ENCODE data around the gene TPST2. TPM values are rescaled to one million over a fixed set of nuclear protein-coding genes. Genes with fewer than 3 reads are reported as not detected.

The TPST2 gene
- total and polyA plus RNA-seq, 2 of the 4 experiments (the other 2 are of a cell fraction), result 42.5 to 63.6 TPM

DNA sequence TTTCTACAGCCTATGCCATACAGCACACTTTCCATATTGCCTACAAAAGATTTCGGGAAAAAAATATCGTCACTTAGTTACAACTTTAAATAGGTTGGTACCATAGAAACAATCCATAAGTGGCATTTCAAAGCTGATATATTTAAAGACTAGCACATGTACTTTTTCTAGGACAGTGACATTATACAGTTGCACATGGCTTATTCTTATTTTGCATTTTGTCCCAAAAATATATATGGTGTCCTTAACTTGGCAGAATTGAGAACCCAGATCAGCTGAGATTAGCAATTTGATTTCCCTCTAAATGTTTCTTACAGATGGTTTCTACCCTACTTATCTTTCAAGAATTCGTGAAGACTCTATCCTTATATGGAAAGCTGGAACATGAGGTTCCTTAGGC, 74.0 kb downstream of the TPST2 start:
- WGBS, 2 experiments (ENCODE audit: extremely low coverage in 2 of 2, insufficient read length in 1 of 2), result no CpG with 5 or more reads among the region's 3 CpGs
- ChIA-PET CTCF (no interaction called here), POLR2A (ENCODE audit: unreplicated experiment) (no interaction called here)

More for the DNA sequence above, 74.0 kb downstream of the TPST2 start:
- H4K20me1 ChIP-seq (ENCODE audit: insufficient read depth, low read length), result no peaks in the 10 kb centered on the region
- peaks cover 26 to 29% of the 10 kb centered on the region in 2 experiments for H3K79me1 ChIP-seq (ENCODE audit: low read depth in 1 of 2, low read length in 2 of 2)
- no peak for DNase-seq
- peaks cover 2% of the 10 kb centered on the region for H3K4me1 ChIP-seq (ENCODE audit: control insufficient read depth, insufficient read depth, low read length)
- no peak overlapping the region for H3K4ac ChIP-seq (ENCODE audit: low read depth, low read length)
- no peak overlapping the region for H2AK5ac ChIP-seq (ENCODE audit: low read depth, low read length)
- H3K9me3 ChIP-seq (ENCODE audit: control insufficient read depth, insufficient read depth, low read length), result no peaks in the 10 kb centered on the region
- no peaks in the 10 kb centered on the region for H3K27me3 ChIP-seq (ENCODE audit: control insufficient read depth, insufficient read depth, low read length)
- H4K8ac ChIP-seq (ENCODE audit: low read depth in 2 of 2, low read length in 2 of 2), result no peak overlapping the region
- in situ Hi-C loops (cut with MboI; ENCODE audit: low sequenced_read_pairs), result no loop called here
- H4K5ac ChIP-seq (ENCODE audit: low read depth, low read length), result no peak overlapping the region
- H4K91ac ChIP-seq (ENCODE audit: insufficient read depth, low read depth, low read length), result no peak overlapping the region
- dilution Hi-C loops (cut with HindIII; ENCODE audit: low sequenced_read_pairs, unreplicated experiment), result no loop called here
- H3K14ac ChIP-seq (replicated peaks; ENCODE audit: low read depth, low read length), result no peak overlapping the region
- H3K36me3 ChIP-seq (ENCODE audit: control insufficient read depth, insufficient read depth, low read length), result no peaks in the 10 kb centered on the region
- no peak overlapping the region for H2BK120ac ChIP-seq (ENCODE audit: low read depth, low read length)
- H2AK9ac ChIP-seq (replicated peaks; ENCODE audit: low read depth, low read length, poor library complexity), result no peak overlapping the region
- H3K9ac ChIP-seq (ENCODE audit: low read depth, low read length), result no peak overlapping the region
- no TSS peak for BruUV-seq (replicated peaks)
- H3K9me1 ChIP-seq (ENCODE audit: insufficient read depth, low read length), result peaks cover 2% of the 10 kb centered on the region
- H3K4me3 ChIP-seq (ENCODE audit: insufficient read depth, low read depth, low read length), result no peak overlapping the region
- H3K23ac ChIP-seq (ENCODE audit: low read depth, low read length), result no peak overlapping the region
- no peak for TF ChIP-seq RAD21 (IDR thresholded peaks at IDR 0.05; ENCODE audit: low read length)
- TF ChIP-seq CHD1 (IDR thresholded peaks at IDR 0.05; ENCODE audit: low read depth, low read length), result no peak
- TF ChIP-seq, protein P1, sequence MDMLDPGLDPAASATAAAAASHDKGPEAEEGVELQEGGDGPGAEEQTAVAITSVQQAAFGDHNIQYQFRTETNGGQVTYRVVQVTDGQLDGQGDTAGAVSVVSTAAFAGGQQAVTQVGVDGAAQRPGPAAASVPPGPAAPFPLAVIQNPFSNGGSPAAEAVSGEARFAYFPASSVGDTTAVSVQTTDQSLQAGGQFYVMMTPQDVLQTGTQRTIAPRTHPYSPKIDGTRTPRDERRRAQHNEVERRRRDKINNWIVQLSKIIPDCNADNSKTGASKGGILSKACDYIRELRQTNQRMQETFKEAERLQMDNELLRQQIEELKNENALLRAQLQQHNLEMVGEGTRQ (IDR thresholded peaks at IDR 0.05; ENCODE audit: low read depth, low read length), result no peak
- no peak for TF ChIP-seq RFX5 (IDR thresholded peaks at IDR 0.05; ENCODE audit: low read depth, low read length)
- TF ChIP-seq, protein P2, sequence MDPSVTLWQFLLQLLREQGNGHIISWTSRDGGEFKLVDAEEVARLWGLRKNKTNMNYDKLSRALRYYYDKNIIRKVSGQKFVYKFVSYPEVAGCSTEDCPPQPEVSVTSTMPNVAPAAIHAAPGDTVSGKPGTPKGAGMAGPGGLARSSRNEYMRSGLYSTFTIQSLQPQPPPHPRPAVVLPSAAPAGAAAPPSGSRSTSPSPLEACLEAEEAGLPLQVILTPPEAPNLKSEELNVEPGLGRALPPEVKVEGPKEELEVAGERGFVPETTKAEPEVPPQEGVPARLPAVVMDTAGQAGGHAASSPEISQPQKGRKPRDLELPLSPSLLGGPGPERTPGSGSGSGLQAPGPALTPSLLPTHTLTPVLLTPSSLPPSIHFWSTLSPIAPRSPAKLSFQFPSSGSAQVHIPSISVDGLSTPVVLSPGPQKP (IDR thresholded peaks at IDR 0.05; ENCODE audit: borderline replicate concordance, low read depth, low read length), result no peak
- TF ChIP-seq NFE2L2 (IDR thresholded peaks at IDR 0.05; ENCODE audit: low read depth, low read length), result no peak
- no peak for TF ChIP-seq MXI1 (IDR thresholded peaks at IDR 0.05; ENCODE audit: borderline replicate concordance, low read depth, low read length)
- TF ChIP-seq RCOR1 (IDR thresholded peaks at IDR 0.05; ENCODE audit: insufficient replicate concordance, low read length), result no peak
- no peak for TF ChIP-seq MAFK (IDR thresholded peaks at IDR 0.05; ENCODE audit: low read depth, low read length)
- TF ChIP-seq POLR2A (IDR thresholded peaks at IDR 0.05; ENCODE audit: low read depth, low read length), result no peak
- TF ChIP-seq FOS (IDR thresholded peaks at IDR 0.05; ENCODE audit: low read depth, low read length), result no peak
- TF ChIP-seq SMC3 (IDR thresholded peaks at IDR 0.05; ENCODE audit: low read depth, low read length), result no peak
- TF ChIP-seq BHLHE40 (IDR thresholded peaks at IDR 0.05; ENCODE audit: low read depth, low read length), result no peak
- TF ChIP-seq CEBPB (IDR thresholded peaks at IDR 0.05; ENCODE audit: low read depth, low read length), result no peak
- no peak for TF ChIP-seq MAZ (IDR thresholded peaks at IDR 0.05; ENCODE audit: borderline replicate concordance, low read depth, low read length)
- TF ChIP-seq, protein P3, sequence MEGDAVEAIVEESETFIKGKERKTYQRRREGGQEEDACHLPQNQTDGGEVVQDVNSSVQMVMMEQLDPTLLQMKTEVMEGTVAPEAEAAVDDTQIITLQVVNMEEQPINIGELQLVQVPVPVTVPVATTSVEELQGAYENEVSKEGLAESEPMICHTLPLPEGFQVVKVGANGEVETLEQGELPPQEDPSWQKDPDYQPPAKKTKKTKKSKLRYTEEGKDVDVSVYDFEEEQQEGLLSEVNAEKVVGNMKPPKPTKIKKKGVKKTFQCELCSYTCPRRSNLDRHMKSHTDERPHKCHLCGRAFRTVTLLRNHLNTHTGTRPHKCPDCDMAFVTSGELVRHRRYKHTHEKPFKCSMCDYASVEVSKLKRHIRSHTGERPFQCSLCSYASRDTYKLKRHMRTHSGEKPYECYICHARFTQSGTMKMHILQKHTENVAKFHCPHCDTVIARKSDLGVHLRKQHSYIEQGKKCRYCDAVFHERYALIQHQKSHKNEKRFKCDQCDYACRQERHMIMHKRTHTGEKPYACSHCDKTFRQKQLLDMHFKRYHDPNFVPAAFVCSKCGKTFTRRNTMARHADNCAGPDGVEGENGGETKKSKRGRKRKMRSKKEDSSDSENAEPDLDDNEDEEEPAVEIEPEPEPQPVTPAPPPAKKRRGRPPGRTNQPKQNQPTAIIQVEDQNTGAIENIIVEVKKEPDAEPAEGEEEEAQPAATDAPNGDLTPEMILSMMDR (conservative IDR thresholded peaks at IDR 0.05; ENCODE audit: low read depth, low read length), result no peak
- no peak overlapping the region for H3K27ac ChIP-seq (ENCODE audit: insufficient read depth, low read length)
- no peak overlapping the region for H3K56ac ChIP-seq (ENCODE audit: extremely low read depth, insufficient read depth, low read length)
- H2BK15ac ChIP-seq (ENCODE audit: low read depth, low read length), result no peak overlapping the region
- no peak overlapping the region for H3K18ac ChIP-seq (ENCODE audit: low read depth, low read length)
- H2BK20ac ChIP-seq (ENCODE audit: low read depth, low read length), result no peak overlapping the region
- no peak overlapping the region for H2BK5ac ChIP-seq (ENCODE audit: low read depth, low read length, poor library complexity, severe bottlenecking)
- H2AFZ ChIP-seq (replicated peaks; ENCODE audit: low read length, poor library complexity), result no peak overlapping the region
- intact Hi-C loops (cut with micrococcal nuclease), result no loop called here
- ATAC-seq (ENCODE audit: low read depth), result no peak
- H3K4me2 ChIP-seq (ENCODE audit: low read depth, low read length), result no peak overlapping the region
